Measurements from ENCODE around the gene XCL1. TPM values are rescaled to one million over a fixed set of nuclear protein-coding genes. Genes with fewer than 3 reads are reported as not detected.
"Not testable (repeated sequence)": the region's sequence is repeated elsewhere in the genome, so short reads cannot be mapped to it uniquely, and the experiment has no call there.

Gene XCL1
- total RNA-seq, 2 experiments from 2014 or later = 83.3 to 86.0 TPM

DNA sequence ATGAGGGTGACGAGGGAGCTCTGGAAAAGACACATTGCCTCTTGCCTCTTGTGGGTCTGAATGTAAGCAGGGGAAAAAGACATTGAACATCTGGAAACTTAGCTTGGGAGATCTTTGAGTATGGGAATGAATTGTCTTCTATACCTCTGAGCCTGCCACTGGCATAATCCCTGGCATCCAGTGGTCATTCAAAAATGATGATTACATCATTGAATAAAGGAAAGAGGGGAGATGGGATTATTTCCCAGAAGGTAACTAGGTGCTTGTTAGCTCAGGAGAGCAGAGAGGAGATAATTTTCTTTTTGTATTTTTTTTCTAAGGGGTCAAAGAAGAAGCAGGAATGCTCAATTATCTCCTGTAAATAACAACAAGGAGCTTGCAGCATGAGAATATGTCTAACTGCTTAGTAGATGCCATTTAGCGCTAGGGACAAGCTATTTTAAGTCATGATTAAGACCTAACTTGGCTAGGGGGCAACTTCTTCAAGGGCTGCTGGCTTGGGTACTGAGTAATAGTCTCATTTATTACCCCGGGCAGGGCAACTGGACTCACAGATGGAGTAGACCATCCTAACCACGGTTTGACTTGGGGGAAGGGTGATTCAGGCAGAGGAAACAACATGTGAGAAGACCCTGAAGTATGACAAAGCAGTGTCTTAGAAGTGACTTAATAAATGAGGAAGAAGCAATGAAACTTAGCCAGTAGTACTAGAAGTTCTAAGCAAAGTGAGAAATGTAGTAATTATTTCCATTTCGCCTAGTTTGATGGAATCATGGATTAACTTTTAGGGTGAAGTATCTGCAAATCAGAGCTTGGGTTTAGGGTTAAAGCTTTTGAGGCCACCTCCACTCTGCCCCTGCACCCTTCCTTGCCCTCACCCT, 21.6 kb upstream of the XCL1 start:
- Mint-ChIP-seq H3K9me3 (peaks cover 1% of the 10 kb centered on the region), H3K27me3 (no peaks in the 10 kb centered on the region), H3K36me3 (peaks cover 3% of the 10 kb centered on the region), H3K4me1 (peaks cover 57% of the 10 kb centered on the region), H3K27ac (peak overlapping the region; percentile 87), H3K4me3 (peak overlapping the region; percentile 35)
- no peak for DNase-seq

DNA sequence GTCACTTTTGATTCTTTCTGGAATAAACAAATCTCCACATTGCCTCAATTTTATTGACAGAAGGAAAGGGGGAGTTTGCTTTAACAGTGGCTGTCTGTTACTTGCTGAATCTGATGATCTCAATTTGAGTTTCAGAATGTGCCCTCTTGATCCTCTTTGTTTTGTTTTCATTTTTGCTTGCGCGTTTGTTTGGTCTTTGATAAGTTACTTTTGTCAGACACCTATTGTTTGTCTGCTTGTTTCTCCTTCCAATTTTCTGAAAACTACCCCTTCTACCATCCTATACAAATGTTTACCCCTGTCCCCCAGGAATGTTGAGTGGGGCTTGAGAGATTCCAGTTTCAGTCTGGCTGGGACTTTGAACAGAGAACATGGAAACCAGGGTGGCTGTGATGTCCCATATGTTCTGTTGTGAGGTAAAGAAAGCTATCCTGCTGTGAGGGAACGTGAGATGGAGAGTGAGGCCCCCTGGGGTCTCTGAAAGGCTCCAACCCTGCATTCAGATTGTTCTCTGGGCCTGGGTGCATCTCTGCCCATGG, 20.8 kb upstream of the XCL1 start:
- peaks cover 3% of the 10 kb centered on the region for H3K36me3 Mint-ChIP-seq
- DNase-seq = no peak
- H3K4me3 Mint-ChIP-seq = no peak overlapping the region
- peaks cover 56% of the 10 kb centered on the region for H3K4me1 Mint-ChIP-seq
- no peaks in the 10 kb centered on the region for H3K27me3 Mint-ChIP-seq
- H3K27ac Mint-ChIP-seq = peak overlapping the region; percentile 87
- peaks cover 1% of the 10 kb centered on the region for H3K9me3 Mint-ChIP-seq

DNA sequence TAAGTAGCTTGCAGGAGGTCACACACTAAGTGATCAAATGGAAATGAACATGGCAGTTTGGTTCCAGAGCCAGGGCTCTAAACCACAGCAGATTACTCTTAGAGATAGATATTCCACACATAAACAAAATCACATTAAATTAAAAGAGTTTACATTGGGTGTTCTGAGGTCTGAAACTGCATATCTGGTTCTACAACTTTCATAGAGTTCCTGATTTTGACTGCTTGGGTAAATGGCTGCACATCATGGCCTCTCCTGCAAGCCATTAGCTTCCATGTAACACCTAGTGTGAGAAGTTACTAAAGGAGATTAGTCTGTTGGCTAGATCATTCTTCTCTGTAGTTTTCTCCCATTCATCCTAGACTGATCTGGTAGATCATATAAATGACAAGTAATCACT, 19.8 kb upstream of the XCL1 start:
- Mint-ChIP-seq H3K27ac (no peak overlapping the region), H3K9me3 (no peaks in the 10 kb centered on the region), H3K4me3 (no peak overlapping the region)

DNA sequence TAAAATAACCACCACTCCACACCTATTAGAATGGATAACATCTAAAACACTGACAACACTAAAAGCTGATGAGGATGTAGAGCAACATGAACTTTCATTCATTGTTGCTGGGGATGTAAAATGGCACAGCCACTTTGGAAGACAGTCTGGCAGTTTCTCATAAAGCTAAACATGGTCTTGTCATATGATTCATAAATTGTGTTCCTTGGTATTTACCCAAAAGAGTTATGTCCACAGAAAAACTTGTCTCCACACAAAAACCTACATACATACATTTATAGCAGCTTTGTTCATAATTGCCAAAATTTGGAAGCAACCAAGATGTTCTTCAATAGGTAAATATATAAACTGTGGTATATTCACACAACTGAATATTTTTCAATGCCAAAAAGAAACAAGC, 16.0 kb upstream of the XCL1 start:
- DNase-seq = no peak
- Mint-ChIP-seq H3K27me3 (no peaks in the 10 kb centered on the region), H3K4me3 (no peak overlapping the region), H3K36me3 (no peaks in the 10 kb centered on the region), H3K9me3 (peaks cover 4% of the 10 kb centered on the region), H3K4me1 (peaks cover 34% of the 10 kb centered on the region), H3K27ac (no peak overlapping the region)

More for the DNA sequence above, 19.8 kb upstream of the XCL1 start:
- DNase-seq = no peak
- peaks cover 3% of the 10 kb centered on the region for H3K36me3 Mint-ChIP-seq
- H3K27me3 Mint-ChIP-seq = no peaks in the 10 kb centered on the region
- peaks cover 54% of the 10 kb centered on the region for H3K4me1 Mint-ChIP-seq

DNA sequence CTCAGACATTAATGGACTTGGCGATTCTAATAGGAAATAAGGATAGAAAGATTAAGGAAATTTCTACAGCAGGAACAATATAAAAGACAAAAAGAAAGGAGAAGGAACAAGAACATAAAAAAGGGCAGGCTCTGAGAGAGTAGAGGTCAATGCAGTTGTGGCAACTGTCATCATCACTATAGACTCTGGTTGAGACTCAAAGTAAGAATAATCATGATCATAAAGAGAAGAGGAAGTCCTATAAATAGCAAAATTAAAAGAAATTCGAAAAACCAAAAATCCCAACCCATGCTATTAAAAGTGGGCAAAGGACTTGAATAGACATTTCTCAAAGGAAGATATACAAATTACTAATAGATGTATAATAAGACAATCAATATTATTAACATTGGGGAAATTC, 14.4 kb upstream of the XCL1 start:
- no peak for DNase-seq
- Mint-ChIP-seq H3K36me3 (no peaks in the 10 kb centered on the region), H3K9me3 (peaks cover 4% of the 10 kb centered on the region), H3K27ac (no peak overlapping the region), H3K4me1 (peaks cover 17% of the 10 kb centered on the region), H3K4me3 (no peak overlapping the region), H3K27me3 (no peaks in the 10 kb centered on the region)

DNA sequence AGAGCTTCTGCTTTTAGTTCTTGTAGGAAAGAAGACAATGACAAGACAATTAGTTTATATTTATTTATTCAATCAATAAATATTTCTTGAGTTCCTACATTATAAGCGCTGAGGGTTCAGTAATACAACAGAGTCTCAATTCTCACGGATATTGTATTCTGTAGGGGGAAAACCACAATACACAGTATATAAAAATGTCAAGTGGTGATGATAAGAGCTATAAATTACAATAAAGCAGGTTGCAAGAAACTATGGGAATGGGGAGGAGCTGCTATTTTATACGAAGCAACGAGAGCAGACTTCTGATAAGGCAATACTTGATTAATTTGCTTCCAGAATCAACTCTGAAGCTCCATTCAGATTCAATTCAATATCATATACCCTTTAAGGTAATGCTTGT, 10.6 kb upstream of the XCL1 start:
- Mint-ChIP-seq H3K27ac (no peak overlapping the region), H3K4me3 (no peak overlapping the region), H3K4me1 (peaks cover 9% of the 10 kb centered on the region), H3K36me3 (no peaks in the 10 kb centered on the region), H3K27me3 (no peaks in the 10 kb centered on the region), H3K9me3 (peaks cover 4% of the 10 kb centered on the region)
- DNase-seq = no peak

DNA sequence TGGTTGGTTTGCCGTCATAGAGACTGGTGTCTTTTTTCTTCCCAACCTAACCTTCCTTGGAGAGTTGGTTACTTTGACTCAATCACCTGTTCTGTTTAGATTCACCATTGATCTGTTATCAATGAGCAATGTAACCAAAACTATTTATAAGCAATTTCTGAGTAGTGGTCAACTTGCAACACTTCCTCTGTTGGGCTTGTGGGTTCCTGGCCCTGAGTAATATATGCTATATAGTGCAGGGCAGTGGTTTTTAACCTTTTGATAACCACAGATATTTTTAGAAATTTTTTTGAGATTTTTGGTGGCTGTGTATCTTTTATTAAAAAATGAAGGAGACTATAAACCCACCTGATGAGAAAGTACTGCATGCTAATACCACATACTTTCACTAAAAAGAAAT, 9.4 kb upstream of the XCL1 start:
- Mint-ChIP-seq H3K27ac (no peak overlapping the region), H3K27me3 (no peaks in the 10 kb centered on the region), H3K4me1 (peaks cover 7% of the 10 kb centered on the region), H3K9me3 (peaks cover 4% of the 10 kb centered on the region), H3K36me3 (no peaks in the 10 kb centered on the region), H3K4me3 (no peak overlapping the region)
- no peak for DNase-seq

DNA sequence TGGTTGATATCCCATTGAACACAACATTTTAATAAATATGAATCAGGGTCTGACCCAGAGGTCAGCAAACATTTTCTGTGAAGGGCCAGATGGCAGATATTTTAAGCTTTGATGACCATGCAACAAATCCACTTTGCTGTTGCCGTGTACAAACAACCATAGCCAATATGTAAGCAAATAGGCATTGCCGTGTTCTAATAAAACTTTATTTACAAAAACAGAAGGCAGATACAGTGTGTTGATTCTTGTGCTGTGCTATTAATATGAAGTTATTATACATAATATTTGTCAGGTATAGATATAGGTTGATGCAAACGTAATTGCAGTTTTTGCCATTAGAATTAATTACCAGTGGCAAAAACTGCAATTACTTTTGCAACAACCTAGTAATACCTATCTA, 8.8 kb upstream of the XCL1 start:
- H3K4me3 Mint-ChIP-seq = no peak overlapping the region
- H3K27me3 Mint-ChIP-seq = no peaks in the 10 kb centered on the region
- H3K36me3 Mint-ChIP-seq = no peaks in the 10 kb centered on the region
- no peak for DNase-seq
- peaks cover 12% of the 10 kb centered on the region for H3K4me1 Mint-ChIP-seq
- H3K9me3 Mint-ChIP-seq = peaks cover 7% of the 10 kb centered on the region
- H3K27ac Mint-ChIP-seq = no peak overlapping the region

DNA sequence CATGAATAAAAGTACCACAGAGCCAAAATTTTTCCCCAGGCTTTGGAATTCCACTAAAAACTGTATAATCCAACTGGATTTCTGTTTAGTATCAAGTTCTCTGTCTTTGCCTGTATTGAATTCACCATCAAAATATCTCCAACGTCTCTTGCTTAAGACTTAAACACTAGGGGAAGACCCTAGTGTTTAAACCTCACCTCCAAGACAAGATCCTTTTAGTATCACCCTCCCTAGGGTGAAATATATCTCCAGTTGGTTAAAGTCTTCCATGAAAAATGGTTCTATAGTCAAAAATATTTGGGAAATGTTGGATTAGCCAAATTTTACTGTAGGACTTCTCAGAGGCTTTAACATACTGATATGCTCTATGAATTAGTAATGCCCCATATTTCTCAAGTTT, 8.1 kb upstream of the XCL1 start:
- Mint-ChIP-seq H3K36me3 (no peaks in the 10 kb centered on the region), H3K4me3 (no peak overlapping the region), H3K27me3 (no peaks in the 10 kb centered on the region), H3K27ac (no peak overlapping the region), H3K9me3 (peaks cover 7% of the 10 kb centered on the region), H3K4me1 (peaks cover 10% of the 10 kb centered on the region)
- DNase-seq = no peak

DNA sequence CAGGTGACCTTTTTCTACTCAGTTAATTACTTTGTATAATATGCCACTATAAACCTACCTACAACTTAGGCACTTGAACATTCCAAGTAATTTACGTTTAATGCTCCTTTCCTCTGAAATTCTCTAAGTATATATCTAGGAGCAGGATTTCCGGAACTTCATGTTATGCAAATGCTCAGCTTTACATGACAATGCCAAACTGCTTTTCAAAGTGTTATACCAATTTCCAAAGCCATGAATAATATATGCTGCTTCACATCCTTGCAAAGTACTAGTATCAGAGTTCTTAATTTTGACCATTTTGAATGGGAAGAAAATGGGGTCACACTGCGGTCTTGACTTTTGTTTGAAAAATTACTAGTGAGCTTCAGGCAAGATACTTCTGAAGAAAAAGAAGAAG, 5.8 kb upstream of the XCL1 start:
- Mint-ChIP-seq H3K36me3 (no peaks in the 10 kb centered on the region), H3K27me3 (no peaks in the 10 kb centered on the region), H3K4me1 (peaks cover 20% of the 10 kb centered on the region), H3K27ac (no peak overlapping the region), H3K9me3 (peaks cover 3% of the 10 kb centered on the region), H3K4me3 (no peak overlapping the region)
- DNase-seq = no peak

DNA sequence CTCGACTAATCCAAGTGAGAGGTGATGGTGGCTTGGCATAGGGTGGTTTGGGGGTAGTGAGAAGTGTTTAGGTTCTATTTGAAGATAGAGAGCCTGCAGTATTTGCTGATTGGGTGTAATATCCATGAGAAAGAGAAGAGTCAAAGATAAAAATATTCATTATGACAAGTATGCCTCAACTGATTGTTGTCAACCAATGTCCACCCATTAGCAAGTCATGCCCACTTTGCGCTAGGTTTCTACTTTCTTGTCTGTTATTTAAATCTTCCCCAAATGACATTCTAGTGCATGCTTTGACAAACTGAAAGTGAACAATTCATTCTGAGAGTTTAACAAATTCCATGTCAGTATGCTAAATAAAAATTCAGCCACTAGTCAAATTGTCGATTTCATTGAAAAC, 3.8 kb upstream of the XCL1 start:
- Mint-ChIP-seq H3K9me3 (peaks cover 3% of the 10 kb centered on the region), H3K27ac (no peak overlapping the region), H3K27me3 (no peaks in the 10 kb centered on the region), H3K4me1 (peaks cover 24% of the 10 kb centered on the region), H3K4me3 (no peak overlapping the region), H3K36me3 (peaks cover 7% of the 10 kb centered on the region)
- DNase-seq = no peak

DNA sequence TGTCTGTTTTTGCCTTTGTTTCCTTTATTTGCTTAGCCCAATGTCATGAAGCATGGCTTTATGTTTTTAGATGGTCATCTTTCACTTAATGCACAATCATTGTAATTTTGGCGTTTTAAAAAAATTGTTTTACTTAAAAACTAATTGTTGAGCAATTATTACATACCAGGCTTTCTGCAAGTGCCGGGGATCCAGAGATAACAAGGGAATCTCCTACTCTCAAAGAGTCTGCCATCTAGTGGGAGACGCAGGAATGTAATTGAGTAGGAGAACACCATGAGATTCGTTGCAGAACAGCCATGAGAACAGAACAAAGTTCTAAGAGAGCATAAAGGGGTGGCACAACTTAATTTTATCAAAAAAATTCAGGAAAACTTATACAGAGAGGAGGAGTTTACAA, 2.2 kb upstream of the XCL1 start:
- H3K27ac Mint-ChIP-seq, H3K9me3 Mint-ChIP-seq, H3K27me3 Mint-ChIP-seq, H3K4me3 Mint-ChIP-seq, DNase-seq: not testable (repeated sequence)
- H3K36me3 Mint-ChIP-seq = peaks cover 18% of the 10 kb centered on the region
- peaks cover 28% of the 10 kb centered on the region for H3K4me1 Mint-ChIP-seq

DNA sequence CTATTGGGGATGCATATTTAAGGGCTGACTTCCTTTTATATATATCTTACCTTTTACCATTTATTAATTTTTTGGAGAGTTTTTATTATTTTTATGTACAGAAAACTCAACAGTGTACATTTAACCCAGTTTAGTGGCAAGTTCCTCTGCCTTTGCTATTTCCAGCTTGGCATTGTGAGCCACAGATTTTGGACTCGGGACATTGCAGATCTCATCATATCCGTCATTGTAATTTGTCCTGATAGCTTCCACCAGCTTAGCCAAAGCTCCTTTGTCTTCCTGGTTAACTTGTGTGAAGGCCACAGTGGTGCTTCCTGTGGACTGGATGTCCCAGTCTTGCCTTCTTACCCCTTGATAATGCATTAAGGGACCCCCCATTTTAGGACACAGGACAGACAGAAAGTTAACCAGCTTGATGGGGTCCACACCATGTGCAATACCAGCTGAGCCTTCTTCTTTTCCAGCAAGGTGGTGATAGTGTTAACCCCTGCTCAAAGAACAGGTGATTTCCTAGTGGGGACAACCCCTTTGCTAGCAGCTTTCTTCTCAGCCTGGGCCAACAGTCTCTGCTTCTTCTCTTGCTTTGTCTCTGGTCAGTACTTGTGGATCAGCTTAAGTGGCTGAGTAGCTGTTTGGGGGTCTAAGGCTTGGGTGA, 2.3 kb downstream of the XCL1 start:
- H3K27me3 Mint-ChIP-seq, H3K9me3 Mint-ChIP-seq, H3K27ac Mint-ChIP-seq, DNase-seq: not testable (repeated sequence)
- peaks cover 23% of the 10 kb centered on the region for H3K4me1 Mint-ChIP-seq
- peak overlapping the region; percentile 72 for H3K4me3 Mint-ChIP-seq
- H3K36me3 Mint-ChIP-seq = peaks cover 24% of the 10 kb centered on the region

DNA sequence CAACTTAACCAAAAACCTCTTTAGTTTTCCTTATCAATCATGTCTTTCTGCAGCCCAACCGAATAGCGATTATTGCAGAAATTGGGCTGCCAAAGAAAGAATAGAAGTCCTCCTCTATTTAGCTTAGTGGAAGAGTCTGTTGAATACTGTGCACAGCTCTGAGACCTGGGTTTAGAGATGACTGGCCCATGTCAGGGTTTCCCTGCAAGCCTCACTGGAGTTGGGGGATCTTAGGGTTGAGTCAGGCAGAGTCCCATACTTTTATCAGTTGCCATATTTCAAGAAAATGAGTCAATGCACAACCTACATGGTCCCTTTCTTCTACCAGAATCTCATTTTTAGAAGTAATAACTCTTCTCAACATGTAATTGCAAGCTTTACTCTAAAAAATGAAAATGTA, 3.9 kb downstream of the XCL1 start:
- DNase-seq, H3K27me3 Mint-ChIP-seq, H3K27ac Mint-ChIP-seq, H3K4me3 Mint-ChIP-seq, H3K9me3 Mint-ChIP-seq: not testable (repeated sequence)
- Mint-ChIP-seq H3K4me1 (peaks cover 15% of the 10 kb centered on the region), H3K36me3 (peaks cover 24% of the 10 kb centered on the region)

DNA sequence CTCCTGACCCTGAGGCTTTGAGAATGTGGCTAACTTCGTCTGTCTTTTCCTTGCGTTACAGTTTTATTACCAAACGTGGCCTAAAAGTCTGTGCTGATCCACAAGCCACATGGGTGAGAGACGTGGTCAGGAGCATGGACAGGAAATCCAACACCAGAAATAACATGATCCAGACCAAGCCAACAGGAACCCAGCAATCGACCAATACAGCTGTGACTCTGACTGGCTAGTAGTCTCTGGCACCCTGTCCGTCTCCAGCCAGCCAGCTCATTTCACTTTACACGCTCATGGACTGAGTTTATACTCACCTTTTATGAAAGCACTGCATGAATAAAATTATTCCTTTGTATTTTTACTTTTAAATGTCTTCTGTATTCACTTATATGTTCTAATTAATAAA, 4.6 kb downstream of the XCL1 start:
- not testable (repeated sequence) for H3K9me3 Mint-ChIP-seq, H3K27ac Mint-ChIP-seq, DNase-seq, H3K4me3 Mint-ChIP-seq, H3K27me3 Mint-ChIP-seq
- Mint-ChIP-seq H3K36me3 (peaks cover 24% of the 10 kb centered on the region), H3K4me1 (peaks cover 12% of the 10 kb centered on the region)
